CD14-positive monocyte (primary cell): ENCODE data around the gene TBC1D5. TPM values are rescaled to one million over a fixed set of nuclear protein-coding genes. Genes with fewer than 3 reads are reported as not detected.

ENCODE experiments used
- DNase-seq, 3 donors: peaks; one replicate each; pipeline ENCODE4 v3.0.0-alpha.2; 2011 to 2022
- H2AFZ ChIP-seq: 2 replicates; pipeline ENCODE4 v1.6.0; 2012; ENCODE audit warnings: mild to moderate bottlenecking, low read depth, low read length, inconsistent platforms; ENCODE audit not compliant: insufficient read depth, poor library complexity, severe bottlenecking
- H3K27ac ChIP-seq, 2 donors: 1 replicate in 1 of 2; 2 replicates in 1 of 2; pipeline ENCODE4 v1.5.1; 2012 to 2013; ENCODE audit warnings: low read length in 2 of 2, control low read depth in 1 of 2, inconsistent platforms in 1 of 2, low read depth in 1 of 2, mild to moderate bottlenecking in 1 of 2
- H3K27me3 ChIP-seq, 2 donors: one replicate each; pipeline versions ENCODE4 v1.6.0 to v1.6.1; 2011 to 2013; ENCODE audit warnings: low read length in 2 of 2; ENCODE audit not compliant: control insufficient read depth in 2 of 2, insufficient read depth in 2 of 2
- H3K36me3 ChIP-seq, 2 donors: replicated peaks in 1 of 2; 1 replicate in 1 of 2; 2 replicates in 1 of 2; pipeline versions ENCODE4 v1.5.1 to v1.6.1; 2012 to 2013; ENCODE audit warnings: low read length in 2 of 2, control low read depth in 1 of 2, inconsistent platforms in 1 of 2, mild to moderate bottlenecking in 1 of 2; ENCODE audit not compliant: insufficient read depth in 2 of 2, control insufficient read depth in 1 of 2
- H3K4me1 ChIP-seq, 2 donors: 1 replicate in 1 of 2; 2 replicates in 1 of 2; pipeline versions ENCODE4 v1.5.1 to v1.6.1; 2012 to 2013; ENCODE audit warnings: low read length in 2 of 2, control low read depth in 1 of 2, inconsistent platforms in 1 of 2, mild to moderate bottlenecking in 1 of 2, moderate library complexity in 1 of 2; ENCODE audit not compliant: insufficient read depth in 2 of 2, control insufficient read depth in 1 of 2
- H3K4me2 ChIP-seq: replicated peaks from 2 replicates; pipeline ENCODE3; 2012; ENCODE audit warnings: low read length, moderate library complexity, mild to moderate bottlenecking; ENCODE audit not compliant: poor library complexity, severe bottlenecking; ENCODE audit errors: extremely low read depth
- H3K4me3 ChIP-seq, 3 experiments: fragments of 200-600 bp in 1 of 3; sonication (generic) in 1 of 3; replicated peaks in 1 of 3; 1 replicate in 2 of 3; 2 replicates in 1 of 3; pipeline ENCODE4 v1.5.1; 2011 to 2013; ENCODE audit warnings: low read length in 3 of 3, mild to moderate bottlenecking in 3 of 3, control low read depth in 2 of 3, low read depth in 2 of 3, inconsistent platforms in 1 of 3, moderate library complexity in 1 of 3
- H3K79me2 ChIP-seq: 2 replicates; pipeline ENCODE4 v1.6.0; 2012; ENCODE audit warnings: mild to moderate bottlenecking, control low read depth, inconsistent platforms, low read length, moderate library complexity; ENCODE audit not compliant: insufficient read depth
- H3K9ac ChIP-seq: 2 replicates; pipeline ENCODE4 v1.6.0; 2017; ENCODE audit warnings: low read length, mild to moderate bottlenecking; ENCODE audit not compliant: insufficient read depth, poor library complexity, severe bottlenecking
- H3K9me3 ChIP-seq, 2 donors: replicated peaks in 1 of 2; 1 replicate in 1 of 2; 2 replicates in 1 of 2; pipeline versions ENCODE4 v1.5.1 to v1.6.1; 2012 to 2013; ENCODE audit warnings: low read length in 2 of 2, control low read depth in 1 of 2; ENCODE audit not compliant: control insufficient read depth in 1 of 2, insufficient read depth in 1 of 2
- H4K20me1 ChIP-seq: 2 replicates; pipeline ENCODE4 v1.6.0; 2012; ENCODE audit warnings: mild to moderate bottlenecking, low read length, control low read depth, moderate library complexity; ENCODE audit not compliant: insufficient read depth
- H3K27ac Mint-ChIP-seq, 7 donors: one replicate each; pipeline ENCODE4 v1.8.0; 2020; ENCODE audit warnings: mild to moderate bottlenecking in 7 of 7, mixed read lengths in 7 of 7, moderate library complexity in 6 of 7, inconsistent platforms in 2 of 7
- H3K27me3 Mint-ChIP-seq, 3 donors: one replicate each; pipeline ENCODE4 v1.8.0; 2021 to 2022; ENCODE audit warnings: low read depth in 3 of 3, mild to moderate bottlenecking in 3 of 3, mixed read lengths in 3 of 3, moderate library complexity in 3 of 3, inconsistent platforms in 1 of 3
- H3K36me3 Mint-ChIP-seq, 2 donors: one replicate each; pipeline ENCODE4 v1.8.0; 2020; ENCODE audit warnings: mixed read lengths in 2 of 2, inconsistent platforms in 1 of 2, mild to moderate bottlenecking in 1 of 2
- H3K4me1 Mint-ChIP-seq: one replicate; pipeline ENCODE4 v1.8.0; 2020; ENCODE audit warnings: mild to moderate bottlenecking, mixed read lengths
- H3K4me3 Mint-ChIP-seq, 2 donors: one replicate each; pipeline ENCODE4 v1.8.0; 2020; ENCODE audit warnings: mild to moderate bottlenecking in 2 of 2, mixed read lengths in 2 of 2, moderate library complexity in 1 of 2
- H3K9me3 Mint-ChIP-seq, 7 donors: one replicate each; pipeline ENCODE4 v1.8.0; 2020 to 2022; ENCODE audit warnings: mixed read lengths in 7 of 7, mild to moderate bottlenecking in 6 of 7, moderate library complexity in 6 of 7, inconsistent platforms in 2 of 7
- WGBS: methylation state at CpG from one replicate; pipeline ENCODE4 v1.1.5; 2013; ENCODE audit warnings: missing lambda C conversion rate; ENCODE audit not compliant: insufficient coverage; 5-methylcytosine and 5-hydroxymethylcytosine counted together
- intact Hi-C, 2 donors: fragments of 100-400 bp; cut with micrococcal nuclease; formaldehyde crosslinking; loops; one replicate each; pipeline versions ENCODE4 v1.15.0 to v1.15.1; 2023
- polyA plus RNA-seq, 3 donors: library from polyadenylated mRNA; depleted of rRNA in 1 of 3; unstranded in 2 of 3; stranded (reverse) in 1 of 3; fragments of 300-500 nt in 2 of 3; fragments of >200 nt in 1 of 3; fragmentation: Illumina TruSeq in 2 of 3; gene quantifications; 1 replicate in 2 of 3; 2 replicates in 1 of 3; pipeline ENCODE4 v1.2.3, GENCODE V29; 2012 to 2021
- TF ChIP-seq, protein P1 (sequence below): fragments of 200-600 bp; IDR thresholded peaks from one replicate; pipeline ENCODE4 v1.8.0; 2022; ENCODE audit warnings: antibody characterized with exemption, mild to moderate bottlenecking

The TBC1D5 gene
- polyA plus RNA-seq, 3 donors = 17.6 to 35.3 (median 21.0) TPM

DNA sequence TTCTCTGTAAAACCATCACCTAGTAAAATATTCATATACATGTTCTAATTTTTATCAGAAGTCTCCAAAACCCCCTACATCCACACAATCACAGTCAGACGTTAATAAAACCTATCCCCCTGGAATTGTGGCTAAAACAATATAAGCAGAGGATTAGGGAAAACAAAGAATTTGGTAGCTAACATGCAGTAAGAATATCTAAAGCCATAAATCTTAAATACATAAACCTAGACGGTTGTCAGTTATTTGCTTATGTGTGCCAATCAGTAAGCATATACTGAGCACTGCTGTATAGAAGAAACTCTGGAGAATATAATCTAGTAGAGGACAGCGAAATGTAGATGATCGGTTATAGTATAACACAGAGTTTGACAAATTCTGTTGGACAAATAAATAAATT lies 232.2 kb downstream of the TBC1D5 start:
- no peak overlapping the region for H2AFZ ChIP-seq
- H3K27me3 Mint-ChIP-seq = no peaks in the 10 kb centered on the region
- peaks cover 10 to 20% of the 10 kb centered on the region in 2 donors for H3K36me3 ChIP-seq
- H3K27ac Mint-ChIP-seq = peak overlapping the region in 1 of 7 donors; percentile 15
- TF ChIP-seq, protein P1, sequence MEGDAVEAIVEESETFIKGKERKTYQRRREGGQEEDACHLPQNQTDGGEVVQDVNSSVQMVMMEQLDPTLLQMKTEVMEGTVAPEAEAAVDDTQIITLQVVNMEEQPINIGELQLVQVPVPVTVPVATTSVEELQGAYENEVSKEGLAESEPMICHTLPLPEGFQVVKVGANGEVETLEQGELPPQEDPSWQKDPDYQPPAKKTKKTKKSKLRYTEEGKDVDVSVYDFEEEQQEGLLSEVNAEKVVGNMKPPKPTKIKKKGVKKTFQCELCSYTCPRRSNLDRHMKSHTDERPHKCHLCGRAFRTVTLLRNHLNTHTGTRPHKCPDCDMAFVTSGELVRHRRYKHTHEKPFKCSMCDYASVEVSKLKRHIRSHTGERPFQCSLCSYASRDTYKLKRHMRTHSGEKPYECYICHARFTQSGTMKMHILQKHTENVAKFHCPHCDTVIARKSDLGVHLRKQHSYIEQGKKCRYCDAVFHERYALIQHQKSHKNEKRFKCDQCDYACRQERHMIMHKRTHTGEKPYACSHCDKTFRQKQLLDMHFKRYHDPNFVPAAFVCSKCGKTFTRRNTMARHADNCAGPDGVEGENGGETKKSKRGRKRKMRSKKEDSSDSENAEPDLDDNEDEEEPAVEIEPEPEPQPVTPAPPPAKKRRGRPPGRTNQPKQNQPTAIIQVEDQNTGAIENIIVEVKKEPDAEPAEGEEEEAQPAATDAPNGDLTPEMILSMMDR = no peak
- H4K20me1 ChIP-seq = no peaks in the 10 kb centered on the region
- H3K79me2 ChIP-seq = no peaks in the 10 kb centered on the region
- no peak overlapping the region for H3K4me3 ChIP-seq
- no peaks in the 10 kb centered on the region for H3K4me1 Mint-ChIP-seq
- peaks cover 5 to 9% of the 10 kb centered on the region in 2 donors for H3K36me3 Mint-ChIP-seq
- H3K4me3 Mint-ChIP-seq = no peak overlapping the region
- no peaks in the 10 kb centered on the region for H3K9me3 Mint-ChIP-seq
- no peaks in the 10 kb centered on the region for H3K9me3 ChIP-seq
- H3K4me1 ChIP-seq = no peaks in the 10 kb centered on the region
- no peak overlapping the region for H3K4me2 ChIP-seq
- no peak overlapping the region for H3K27ac ChIP-seq
- DNase-seq = no peak
- H3K27me3 ChIP-seq = no peaks in the 10 kb centered on the region
- no CpG with 5 or more reads among the region's 4 CpGs for WGBS
- no peak overlapping the region for H3K9ac ChIP-seq
- intact Hi-C loops = no loop called here

DNA sequence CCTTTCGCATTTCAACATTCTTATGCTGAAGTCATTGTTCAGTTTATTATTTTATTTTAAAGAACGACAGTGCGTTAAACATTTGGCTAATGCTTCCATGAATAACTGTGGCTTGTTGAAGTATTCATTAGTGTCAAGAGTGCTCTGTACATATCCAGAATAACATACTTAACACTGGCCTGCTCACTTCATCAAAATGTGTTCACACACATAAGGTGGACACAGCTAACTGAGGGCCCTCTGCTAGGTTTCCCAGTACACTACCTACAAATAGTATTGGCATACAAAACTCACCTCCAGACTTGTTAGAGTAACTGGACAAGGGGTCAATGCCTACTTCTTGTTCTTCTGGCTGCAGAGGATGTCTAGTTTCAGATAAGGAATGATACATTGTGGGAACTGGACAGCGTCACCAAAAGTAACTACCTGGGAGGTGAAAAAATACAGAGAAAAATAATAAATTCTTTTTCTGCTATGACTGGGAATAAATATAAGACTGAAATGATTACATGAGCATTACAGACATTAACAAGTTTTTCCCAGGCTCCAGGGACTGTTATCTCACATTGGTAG lies 234.2 kb downstream of the TBC1D5 start:
- H3K36me3 Mint-ChIP-seq = peaks cover 5 to 9% of the 10 kb centered on the region in 2 donors
- TF ChIP-seq, protein P1 = no peak
- H3K27ac ChIP-seq = no peak overlapping the region
- WGBS = no CpG with 5 or more reads among the region's 4 CpGs
- no peaks in the 10 kb centered on the region for H3K27me3 ChIP-seq
- H2AFZ ChIP-seq = no peak overlapping the region
- H3K27ac Mint-ChIP-seq = no peak overlapping the region
- no peaks in the 10 kb centered on the region for H3K4me1 Mint-ChIP-seq
- H4K20me1 ChIP-seq = no peaks in the 10 kb centered on the region
- no peak overlapping the region for H3K9ac ChIP-seq
- H3K4me1 ChIP-seq = no peaks in the 10 kb centered on the region
- intact Hi-C loops = no loop called here
- no peak for DNase-seq
- no peaks in the 10 kb centered on the region for H3K9me3 Mint-ChIP-seq
- H3K9me3 ChIP-seq = no peaks in the 10 kb centered on the region
- no peak overlapping the region for H3K4me3 Mint-ChIP-seq
- H3K27me3 Mint-ChIP-seq = no peaks in the 10 kb centered on the region
- peaks cover 10 to 21% of the 10 kb centered on the region in 2 donors for H3K36me3 ChIP-seq
- no peak overlapping the region for H3K4me3 ChIP-seq
- H3K4me2 ChIP-seq = no peak overlapping the region
- no peaks in the 10 kb centered on the region for H3K79me2 ChIP-seq
